ENCODE measurements around the gene EPHA2. TPM values are rescaled to one million over a fixed set of nuclear protein-coding genes. Genes with fewer than 3 reads are reported as not detected.

EPHA2 gene
- total RNA-seq, 1 donor from 2014 or later, result 144 TPM

GRCh38 chr1:16076865-16077238 is 79.0 kb downstream of the EPHA2 start:
- DNase-seq (ENCODE audit: low read depth) (peak; percentile 42), FAIRE-seq (no peak)
- no peaks in the 10 kb centered on the region for H3K36me3 ChIP-seq (ENCODE audit: control insufficient read depth, insufficient read depth, low read length)
- no peak overlapping the region for H3K4me3 ChIP-seq (ENCODE audit: low read depth, low read length)
- TF ChIP-seq, protein P1, sequence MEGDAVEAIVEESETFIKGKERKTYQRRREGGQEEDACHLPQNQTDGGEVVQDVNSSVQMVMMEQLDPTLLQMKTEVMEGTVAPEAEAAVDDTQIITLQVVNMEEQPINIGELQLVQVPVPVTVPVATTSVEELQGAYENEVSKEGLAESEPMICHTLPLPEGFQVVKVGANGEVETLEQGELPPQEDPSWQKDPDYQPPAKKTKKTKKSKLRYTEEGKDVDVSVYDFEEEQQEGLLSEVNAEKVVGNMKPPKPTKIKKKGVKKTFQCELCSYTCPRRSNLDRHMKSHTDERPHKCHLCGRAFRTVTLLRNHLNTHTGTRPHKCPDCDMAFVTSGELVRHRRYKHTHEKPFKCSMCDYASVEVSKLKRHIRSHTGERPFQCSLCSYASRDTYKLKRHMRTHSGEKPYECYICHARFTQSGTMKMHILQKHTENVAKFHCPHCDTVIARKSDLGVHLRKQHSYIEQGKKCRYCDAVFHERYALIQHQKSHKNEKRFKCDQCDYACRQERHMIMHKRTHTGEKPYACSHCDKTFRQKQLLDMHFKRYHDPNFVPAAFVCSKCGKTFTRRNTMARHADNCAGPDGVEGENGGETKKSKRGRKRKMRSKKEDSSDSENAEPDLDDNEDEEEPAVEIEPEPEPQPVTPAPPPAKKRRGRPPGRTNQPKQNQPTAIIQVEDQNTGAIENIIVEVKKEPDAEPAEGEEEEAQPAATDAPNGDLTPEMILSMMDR (IDR thresholded peaks at IDR 0.05; ENCODE audit: insufficient read depth, low read length, severe bottlenecking), result no peak
- H3K27me3 ChIP-seq (ENCODE audit: control insufficient read depth, insufficient read depth, low read length), result no peaks in the 10 kb centered on the region

GRCh38 chr1:16076031-16076864 is 79.6 kb downstream of the EPHA2 start:
- Histone ChIP-seq H3K36me3 (ENCODE audit: control insufficient read depth, insufficient read depth, low read length) (no peaks in the 10 kb centered on the region), H3K27me3 (ENCODE audit: control insufficient read depth, insufficient read depth, low read length) (no peaks in the 10 kb centered on the region), H3K4me3 (ENCODE audit: low read depth, low read length) (no peak overlapping the region)
- DNase-seq (ENCODE audit: low read depth) (peak; percentile 91), FAIRE-seq (peak; percentile 77)
- TF ChIP-seq, protein P1 (IDR thresholded peaks at IDR 0.05; ENCODE audit: insufficient read depth, low read length, severe bottlenecking), result no peak

GRCh38 chr1:16075337-16076030 is 80.4 kb downstream of the EPHA2 start:
- H3K4me3 ChIP-seq (ENCODE audit: low read depth, low read length), result no peak overlapping the region
- no peaks in the 10 kb centered on the region for H3K27me3 ChIP-seq (ENCODE audit: control insufficient read depth, insufficient read depth, low read length)
- FAIRE-seq (no peak), DNase-seq (ENCODE audit: low read depth) (peak; percentile 62)
- TF ChIP-seq, protein P1 (IDR thresholded peaks at IDR 0.05; ENCODE audit: insufficient read depth, low read length, severe bottlenecking), result no peak
- no peaks in the 10 kb centered on the region for H3K36me3 ChIP-seq (ENCODE audit: control insufficient read depth, insufficient read depth, low read length)

Other genes with a start within 250 kb of the EPHA2 start
- gene ZBTB17, start 180.0 kb downstream of the EPHA2 start, total RNA-seq, result 33.7 and 34.3 TPM in 2 replicates
- gene SRARP, start 151.8 kb downstream of the EPHA2 start, total RNA-seq, result not detected in 2 replicates
- gene HSPB7, start 138.0 kb downstream of the EPHA2 start, total RNA-seq, result under 0.01 TPM in 1 of 2 replicates, not detected in the other
- gene CLCNKA, start 134.0 kb downstream of the EPHA2 start, total RNA-seq, result not detected in 2 replicates
- under 0.01 and 0.26 TPM in 2 replicates for gene CLCNKB, start 112.3 kb downstream of the EPHA2 start, total RNA-seq
- 0.53 and 0.77 TPM in 2 replicates for gene FAM131C, start 82.4 kb downstream of the EPHA2 start, total RNA-seq
- 3.2 and 6.1 TPM in 2 replicates for gene ARHGEF19, start 56.6 kb upstream of the EPHA2 start, total RNA-seq
- gene CPLANE2, start 81.1 kb upstream of the EPHA2 start, total RNA-seq, result 5.8 and 14.5 TPM in 2 replicates
- gene FBXO42, start 196.4 kb upstream of the EPHA2 start, total RNA-seq, result 10.8 and 18.1 TPM in 2 replicates
- 10.8 and 18.1 TPM in 2 replicates for gene SZRD1, start 211.2 kb upstream of the EPHA2 start, total RNA-seq